ENCODE results near the gene BCDIN3D. TPM values are rescaled to one million over a fixed set of nuclear protein-coding genes. Genes with fewer than 3 reads are reported as not detected.

Gene BCDIN3D, protein sequence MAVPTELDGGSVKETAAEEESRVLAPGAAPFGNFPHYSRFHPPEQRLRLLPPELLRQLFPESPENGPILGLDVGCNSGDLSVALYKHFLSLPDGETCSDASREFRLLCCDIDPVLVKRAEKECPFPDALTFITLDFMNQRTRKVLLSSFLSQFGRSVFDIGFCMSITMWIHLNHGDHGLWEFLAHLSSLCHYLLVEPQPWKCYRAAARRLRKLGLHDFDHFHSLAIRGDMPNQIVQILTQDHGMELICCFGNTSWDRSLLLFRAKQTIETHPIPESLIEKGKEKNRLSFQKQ
- 1 to 10 TPM; 2.4 to 4.1 TPM for total RNA-seq

- no peaks in the 10 kb centered on the region for H3K9me3 Mint-ChIP-seq
- peak; percentile 97 for DNase-seq
- CTCF ChIA-PET: interaction anchor here (0.6 to 1.1 kb wide), 3 partner anchors 13 to 65 kb away, joined by 3 to 5 read pairs (median 3); no protein-coding TSS in a partner anchor
- intact Hi-C loops (cut with micrococcal nuclease): loop anchor here (1.0 to 2.0 kb wide), 5 partner anchors 14 to 219 kb away; partner anchors contain the start of genes NCKAP5L, PRPF40B and RACGAP1
- peak within 1 kb of the TSS; percentile 91 for H3K4me3 Mint-ChIP-seq
- no peaks in the 10 kb centered on the region for H3K27me3 Mint-ChIP-seq (ENCODE audit: low read depth)
- peaks cover 34% of the 10 kb centered on the region for H3K4me1 Mint-ChIP-seq (ENCODE audit: low read depth)
- no peaks in the 10 kb centered on the region for H3K36me3 Mint-ChIP-seq (ENCODE audit: low read depth)
- H3K27ac Mint-ChIP-seq: peak within 1 kb of the TSS; percentile 93
Observed at GRCh38 chr12:49842519-49843352, at the start of gene BCDIN3D. TSS of gene BCDIN3D (minus strand) at chr12:49843106. CDS start at chr12:49843087, 19 bp downstream.

- no peak overlapping the region for H3K4me3 Mint-ChIP-seq
- CTCF ChIA-PET: interaction anchor here (1.0 to 1.5 kb wide), 3 partner anchors 10 to 38 kb away, joined by 3 to 4 read pairs (median 4); no protein-coding TSS in a partner anchor
- intact Hi-C loops (cut with micrococcal nuclease): no loop called here
- H3K9me3 Mint-ChIP-seq: no peaks in the 10 kb centered on the region
- H3K36me3 Mint-ChIP-seq (ENCODE audit: low read depth): no peaks in the 10 kb centered on the region
- H3K27ac Mint-ChIP-seq: no peak overlapping the region
- no peaks in the 10 kb centered on the region for H3K4me1 Mint-ChIP-seq (ENCODE audit: low read depth)
- H3K27me3 Mint-ChIP-seq (ENCODE audit: low read depth): no peaks in the 10 kb centered on the region
- no peak for DNase-seq
Observed at GRCh38 chr12:49892084-49892731, 49.3 kb upstream of the BCDIN3D start.

DNA sequence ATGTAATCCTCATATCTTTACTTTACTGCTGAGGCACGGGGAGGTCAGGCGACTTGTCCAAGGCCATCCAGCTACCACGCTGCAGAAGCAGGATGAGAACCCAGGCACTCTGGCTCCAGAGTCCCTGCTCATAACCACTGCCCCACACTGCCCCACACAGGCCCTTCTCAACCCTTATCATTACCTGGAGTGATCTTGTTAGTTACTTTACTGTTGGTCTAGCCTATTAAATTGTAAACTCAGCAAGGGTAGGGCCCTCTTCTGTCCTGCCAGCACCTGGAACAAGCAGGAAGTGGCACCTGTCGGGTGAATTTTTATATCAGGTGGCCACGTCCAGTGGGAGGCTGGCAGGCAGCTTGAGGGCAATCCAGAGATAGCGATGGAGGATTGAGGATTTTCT is 48.6 kb upstream of the BCDIN3D start:
- no peaks in the 10 kb centered on the region for H3K27me3 Mint-ChIP-seq (ENCODE audit: low read depth)
- DNase-seq: no peak
- intact Hi-C loops (cut with micrococcal nuclease): no loop called here
- no peaks in the 10 kb centered on the region for H3K36me3 Mint-ChIP-seq (ENCODE audit: low read depth)
- H3K4me3 Mint-ChIP-seq: no peak overlapping the region
- H3K9me3 Mint-ChIP-seq: no peaks in the 10 kb centered on the region
- CTCF ChIA-PET: interaction anchor here (1.0 to 1.5 kb wide), 2 partner anchors 25 to 38 kb away, joined by 3 to 4 read pairs; no protein-coding TSS in a partner anchor
- no peaks in the 10 kb centered on the region for H3K4me1 Mint-ChIP-seq (ENCODE audit: low read depth)
- H3K27ac Mint-ChIP-seq: no peak overlapping the region

DNA sequence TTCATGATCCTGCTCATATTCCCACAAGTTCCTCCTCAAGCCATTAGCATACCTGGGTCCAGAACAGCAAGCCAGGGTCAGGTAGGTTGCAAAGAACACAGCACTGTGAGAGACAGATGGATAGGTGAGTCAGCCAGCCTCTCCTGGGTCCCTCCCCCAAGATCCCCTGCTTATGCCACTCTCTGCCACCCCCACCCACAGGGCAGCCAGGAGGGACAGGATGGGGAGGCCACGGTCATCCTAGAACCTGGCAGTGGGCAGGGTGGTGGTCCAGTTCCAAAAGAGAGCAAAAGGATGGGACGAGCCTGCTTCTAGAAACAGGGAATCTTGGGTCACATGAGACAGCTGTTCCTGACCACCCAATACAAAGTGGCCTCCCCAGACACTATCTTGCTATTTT is 48.1 kb upstream of the BCDIN3D start:
- no peaks in the 10 kb centered on the region for H3K27me3 Mint-ChIP-seq (ENCODE audit: low read depth)
- H3K36me3 Mint-ChIP-seq (ENCODE audit: low read depth): no peaks in the 10 kb centered on the region
- no peak for DNase-seq
- intact Hi-C loops (cut with micrococcal nuclease): no loop called here
- H3K4me1 Mint-ChIP-seq (ENCODE audit: low read depth): no peaks in the 10 kb centered on the region
- no peak overlapping the region for H3K4me3 Mint-ChIP-seq
- H3K27ac Mint-ChIP-seq: no peak overlapping the region
- CTCF ChIA-PET: no interaction called here
- no peaks in the 10 kb centered on the region for H3K9me3 Mint-ChIP-seq

DNA sequence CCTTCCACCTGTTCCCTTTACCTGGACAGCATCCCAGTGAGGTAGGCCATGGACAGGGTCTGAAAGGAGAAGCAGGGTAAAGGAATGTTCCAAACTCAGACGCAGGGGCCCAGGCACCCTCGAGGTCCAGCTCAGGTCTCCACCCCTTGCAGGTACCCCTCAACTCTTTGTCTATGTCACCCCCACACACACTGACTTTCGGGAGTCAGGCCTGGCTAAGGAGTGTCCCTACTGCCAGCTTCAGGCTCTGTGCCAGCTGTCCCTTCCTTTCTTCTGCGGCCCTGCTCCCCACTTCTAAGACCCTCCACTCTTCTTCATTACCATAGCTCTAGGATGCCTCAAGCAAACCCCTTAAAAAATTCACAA is 47.2 kb upstream of the BCDIN3D start:
- H3K27ac Mint-ChIP-seq: no peak overlapping the region
- H3K9me3 Mint-ChIP-seq: no peaks in the 10 kb centered on the region
- CTCF ChIA-PET: interaction anchor here (1.7 kb wide), 1 partner anchor 113 kb away, joined by 4 read pairs; no protein-coding TSS in a partner anchor
- H3K27me3 Mint-ChIP-seq (ENCODE audit: low read depth): no peaks in the 10 kb centered on the region
- DNase-seq: no peak
- intact Hi-C loops (cut with micrococcal nuclease): no loop called here
- no peaks in the 10 kb centered on the region for H3K4me1 Mint-ChIP-seq (ENCODE audit: low read depth)
- no peaks in the 10 kb centered on the region for H3K36me3 Mint-ChIP-seq (ENCODE audit: low read depth)
- no peak overlapping the region for H3K4me3 Mint-ChIP-seq

- DNase-seq: no peak
- Mint-ChIP-seq H3K27ac (no peak overlapping the region), H3K4me1 (ENCODE audit: low read depth) (no peaks in the 10 kb centered on the region), H3K9me3 (no peaks in the 10 kb centered on the region), H3K4me3 (no peak overlapping the region), H3K27me3 (ENCODE audit: low read depth) (no peaks in the 10 kb centered on the region), H3K36me3 (ENCODE audit: low read depth) (no peaks in the 10 kb centered on the region)
- intact Hi-C loops (cut with micrococcal nuclease): no loop called here
- CTCF ChIA-PET: interaction anchor here (1.0 to 1.7 kb wide), 2 partner anchors 21 to 112 kb away, joined by 4 to 6 read pairs; no protein-coding TSS in a partner anchor
Observed at GRCh38 chr12:49889361-49890095, 46.6 kb upstream of the BCDIN3D start.

GRCh38 chr12:49888461-49889151 is 45.7 kb upstream of the BCDIN3D start:
- H3K9me3 Mint-ChIP-seq: no peaks in the 10 kb centered on the region
- CTCF ChIA-PET: interaction anchor here (1.0 to 1.7 kb wide), 3 partner anchors 21 to 111 kb away, joined by 4 to 6 read pairs (median 6); no protein-coding TSS in a partner anchor
- H3K36me3 Mint-ChIP-seq (ENCODE audit: low read depth): no peaks in the 10 kb centered on the region
- no peaks in the 10 kb centered on the region for H3K27me3 Mint-ChIP-seq (ENCODE audit: low read depth)
- intact Hi-C loops (cut with micrococcal nuclease): no loop called here
- H3K4me1 Mint-ChIP-seq (ENCODE audit: low read depth): no peaks in the 10 kb centered on the region
- no peak overlapping the region for H3K4me3 Mint-ChIP-seq
- no peak for DNase-seq
- H3K27ac Mint-ChIP-seq: no peak overlapping the region

GRCh38 chr12:49887536-49888401 is 44.9 kb upstream of the BCDIN3D start:
- H3K36me3 Mint-ChIP-seq (ENCODE audit: low read depth): no peaks in the 10 kb centered on the region
- intact Hi-C loops (cut with micrococcal nuclease): no loop called here
- no peak overlapping the region for H3K4me3 Mint-ChIP-seq
- no peaks in the 10 kb centered on the region for H3K4me1 Mint-ChIP-seq (ENCODE audit: low read depth)
- no peaks in the 10 kb centered on the region for H3K9me3 Mint-ChIP-seq
- H3K27me3 Mint-ChIP-seq (ENCODE audit: low read depth): no peaks in the 10 kb centered on the region
- CTCF ChIA-PET: interaction anchor here (1.0 to 1.6 kb wide), 2 partner anchors 22 to 58 kb away, joined by 3 to 6 read pairs; no protein-coding TSS in a partner anchor
- no peak overlapping the region for H3K27ac Mint-ChIP-seq
- DNase-seq: no peak

DNA sequence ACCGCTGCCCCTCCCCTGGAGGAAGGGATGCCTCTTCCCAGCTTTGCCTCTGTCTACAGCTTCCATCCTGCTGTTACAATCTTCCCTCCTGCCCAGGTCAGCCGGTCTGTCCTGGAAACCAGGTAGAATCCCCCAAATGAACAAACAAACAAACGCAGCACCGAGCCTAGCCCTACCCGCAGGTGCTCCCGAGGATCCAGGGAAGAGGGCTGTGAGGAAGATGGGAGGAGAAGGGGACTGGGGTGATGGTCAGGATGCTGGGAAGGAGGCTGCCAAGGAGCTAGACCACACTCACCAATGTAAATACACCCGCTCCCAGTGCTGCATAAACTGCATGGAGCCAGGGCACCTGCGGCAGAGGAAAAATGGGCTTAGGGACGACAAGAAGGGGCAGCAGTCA is 44.2 kb upstream of the BCDIN3D start:
- no peak overlapping the region for H3K4me3 Mint-ChIP-seq
- no peaks in the 10 kb centered on the region for H3K4me1 Mint-ChIP-seq (ENCODE audit: low read depth)
- no peaks in the 10 kb centered on the region for H3K27me3 Mint-ChIP-seq (ENCODE audit: low read depth)
- H3K9me3 Mint-ChIP-seq: no peaks in the 10 kb centered on the region
- CTCF ChIA-PET: interaction anchor here (1.0 to 1.6 kb wide), 2 partner anchors 21 to 59 kb away, joined by 3 to 6 read pairs; no protein-coding TSS in a partner anchor
- H3K27ac Mint-ChIP-seq: no peak overlapping the region
- no peak for DNase-seq
- intact Hi-C loops (cut with micrococcal nuclease): no loop called here
- H3K36me3 Mint-ChIP-seq (ENCODE audit: low read depth): no peaks in the 10 kb centered on the region

DNA sequence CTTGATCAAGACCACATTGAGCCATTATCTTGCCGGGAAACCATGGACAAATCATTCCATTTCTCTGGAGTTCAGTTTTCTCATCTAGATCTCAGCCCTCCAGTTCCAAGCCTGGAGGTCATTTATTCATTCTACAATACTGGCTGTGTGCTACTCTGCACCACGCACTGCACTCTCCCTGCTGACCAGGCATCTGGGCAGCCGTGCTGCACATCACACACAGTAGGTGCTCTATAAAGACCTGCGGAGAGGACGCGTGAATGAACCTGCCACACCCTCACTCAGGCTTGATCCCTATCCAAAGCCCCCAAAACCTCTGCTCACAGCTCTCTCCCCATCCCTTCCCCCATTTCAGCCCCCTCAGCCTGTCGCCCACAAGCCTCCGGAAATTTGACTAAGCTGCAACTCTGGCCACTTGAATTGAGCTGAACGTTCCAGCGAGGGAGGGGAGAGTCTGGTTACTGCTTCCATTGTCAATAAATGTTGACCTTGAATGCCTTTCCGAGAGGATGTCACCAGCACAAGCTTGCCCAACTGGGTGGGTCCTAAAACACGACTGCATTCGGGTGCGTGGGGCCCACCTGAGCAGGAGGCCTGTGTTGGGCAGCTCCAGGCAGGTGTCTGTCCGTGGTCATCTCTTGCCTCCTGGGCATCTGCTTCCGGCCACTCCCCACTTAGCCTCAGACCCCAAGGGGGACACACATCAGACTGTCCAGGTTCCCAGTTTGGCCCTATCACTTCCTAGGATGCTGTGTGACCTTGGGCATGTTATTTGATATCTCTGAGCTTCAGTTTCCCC is 43.0 kb upstream of the BCDIN3D start:
- no peak overlapping the region for H3K4me3 Mint-ChIP-seq
- H3K9me3 Mint-ChIP-seq: no peaks in the 10 kb centered on the region
- no peaks in the 10 kb centered on the region for H3K4me1 Mint-ChIP-seq (ENCODE audit: low read depth)
- DNase-seq: no peak
- CTCF ChIA-PET: interaction anchor here (1.4 kb wide), 1 partner anchor 82 kb away, joined by 4 read pairs; no protein-coding TSS in a partner anchor
- H3K36me3 Mint-ChIP-seq (ENCODE audit: low read depth): no peaks in the 10 kb centered on the region
- no peak overlapping the region for H3K27ac Mint-ChIP-seq
- intact Hi-C loops (cut with micrococcal nuclease): no loop called here
- H3K27me3 Mint-ChIP-seq (ENCODE audit: low read depth): no peaks in the 10 kb centered on the region

Measured in activated naive CD4-positive, alpha-beta T cell treated with anti-CD3 and anti-CD28 coated beads for 36 hours (primary cell).